Right cardiac atrium (tissue), 5 donors: Measurements from ENCODE around the gene FOCAD. TPM values are rescaled to one million over a fixed set of nuclear protein-coding genes. Genes with fewer than 3 reads are reported as not detected.

Experiments used
- ATAC-seq, 2 donors: fragments of 200-7000 bp; cut with Tn5 transposase; one replicate each; pipeline versions ENCODE4 v1.8.0 to v1.9.1; 2020; ENCODE audit warnings: moderate library complexity in 2 of 2, mild to moderate bottlenecking in 1 of 2
- DNase-seq, 3 donors: peaks; one replicate each; pipeline ENCODE4 v3.0.0-alpha.2; 2020
- H3K27ac ChIP-seq: one replicate; pipeline ENCODE4 v1.5.1; 2013; ENCODE audit warnings: mild to moderate bottlenecking, low read length, control low read depth, moderate library complexity
- H3K27me3 ChIP-seq: one replicate; pipeline ENCODE4 v1.6.1; 2013; ENCODE audit not compliant: control insufficient read depth, insufficient read depth
- H3K4me1 ChIP-seq: one replicate; pipeline ENCODE4 v1.6.1; 2013; ENCODE audit warnings: low read length; ENCODE audit not compliant: control insufficient read depth, insufficient read depth
- H3K4me3 ChIP-seq: one replicate; pipeline ENCODE4 v1.5.1; 2013; ENCODE audit warnings: low read length, control low read depth
- H3K9me3 ChIP-seq: one replicate; pipeline ENCODE4 v1.6.1; 2013; ENCODE audit warnings: low read length; ENCODE audit not compliant: control insufficient read depth
- WGBS: extraction: QIAGEN DNeasy Blood & Tissue Kit; methylation state at CpG from one replicate; pipeline ENCODE4 v1.1.7; 2013; 5-methylcytosine and 5-hydroxymethylcytosine counted together
- intact Hi-C, 4 donors: fragments of 100-400 bp; cut with DNase I; formaldehyde crosslinking; loops; one replicate each; pipeline versions ENCODE4 v1.11.0 to v1.14.0; 2022 to 2023
- long read RNA-seq, 4 donors: library from polyadenylated mRNA; unstranded; transcript quantifications; one replicate each; pipeline ENCODE4 v2.0.0, GENCODE V29; 2020 to 2021
- polyA plus RNA-seq: library from polyadenylated mRNA; stranded (reverse); fragments of 200-250 nt; gene quantifications from one replicate; pipeline ENCODE4 v1.2.3, GENCODE V29; 2013
- total RNA-seq, 4 donors: library from RNA; stranded (reverse); fragmentation: NEBNext Ultra II Directional; extraction: Animal tissue kit (Norgen Biotek cat#: 25700); gene quantifications; one replicate each; pipeline ENCODE4 v1.2.1, GENCODE V29; 2021
- donor health status: healthy with polysubstance abuse.
- donor health status: DM: no; HTN: yes; CAD: no.
- donor health status: DM: no; HTN: no; CAD: no.
- donor health status: DM: no; HTN: yes; CAD: no; lungs with severe emphysema.
- donor health status: DM: yes; HTN: yes; CAD: no.

The FOCAD gene, protein sequence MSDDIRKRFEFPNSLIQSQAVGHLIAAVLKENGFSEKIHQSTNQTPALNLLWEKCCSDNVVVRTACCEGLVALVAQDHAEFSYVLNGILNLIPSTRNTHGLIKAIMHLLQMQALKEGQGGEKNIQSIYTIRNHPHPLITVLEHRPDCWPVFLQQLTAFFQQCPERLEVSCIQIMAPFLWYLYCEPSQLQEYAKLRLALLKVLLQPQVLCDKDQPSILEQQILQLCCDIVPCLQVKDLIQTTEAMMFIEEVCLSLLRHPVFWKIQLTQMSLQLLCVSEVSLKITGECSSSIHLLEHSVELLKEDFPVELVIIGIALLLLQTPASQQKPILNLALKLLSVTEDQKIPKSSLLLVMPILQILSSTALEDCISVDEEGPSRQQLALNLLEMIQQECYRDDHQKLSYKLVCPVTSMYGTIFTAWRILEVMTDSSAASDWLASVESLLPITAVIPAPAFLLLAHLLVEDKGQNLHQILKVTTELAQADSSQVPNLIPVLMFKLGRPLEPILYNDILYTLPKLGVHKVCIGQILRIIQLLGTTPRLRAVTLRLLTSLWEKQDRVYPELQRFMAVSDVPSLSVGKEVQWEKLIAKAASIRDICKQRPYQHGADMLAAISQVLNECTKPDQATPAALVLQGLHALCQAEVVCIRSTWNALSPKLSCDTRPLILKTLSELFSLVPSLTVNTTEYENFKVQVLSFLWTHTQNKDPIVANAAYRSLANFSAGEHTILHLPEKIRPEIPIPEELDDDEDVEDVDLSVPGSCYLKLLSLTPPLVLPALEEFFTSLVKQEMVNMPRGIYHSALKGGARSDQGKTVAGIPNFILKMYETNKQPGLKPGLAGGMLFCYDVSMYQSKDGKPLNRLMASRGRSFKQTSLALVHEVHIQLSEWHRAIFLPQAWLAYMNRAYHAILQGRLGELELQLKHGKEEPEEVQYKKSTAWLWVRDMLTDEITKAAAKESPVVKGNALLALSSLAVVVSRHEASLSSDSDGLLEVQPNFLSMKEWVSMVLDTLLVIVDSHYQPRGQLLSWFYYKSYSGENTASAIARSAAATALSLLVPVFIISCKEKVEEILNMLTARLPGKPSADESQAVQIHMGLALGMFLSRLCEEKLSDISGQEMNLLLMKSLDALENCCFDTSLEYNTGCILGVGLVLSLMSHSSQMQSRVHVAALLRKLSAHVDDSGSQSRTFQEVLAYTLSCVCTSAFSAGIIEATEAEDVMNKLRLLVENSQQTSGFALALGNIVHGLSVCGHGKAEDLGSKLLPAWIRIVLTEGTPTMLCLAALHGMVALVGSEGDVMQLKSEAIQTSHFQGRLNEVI (N-terminal part only)
- total RNA-seq (10 to 100 TPM; 29.4 to 40.5 (median 37.9) TPM), polyA plus RNA-seq (9.5 TPM)
- long read RNA-seq, donor 1, full-length matches to known transcripts, result 3 of 220 reads
- long read RNA-seq, donor 1, partial matches to known transcripts, result 191 of 220 reads
- long read RNA-seq, donor 1, other reads (novel, unspliced or antisense), result 26 of 220 reads
- long read RNA-seq, donor 2, full-length matches to known transcripts, result 3 of 35 reads
- long read RNA-seq, donor 2, partial matches to known transcripts, result 22 of 35 reads
- long read RNA-seq, donor 2, other reads (novel, unspliced or antisense), result 10 of 35 reads
- long read RNA-seq, donor 3, full-length matches to known transcripts, result 12 of 467 reads
- long read RNA-seq, donor 3, partial matches to known transcripts, result 399 of 467 reads
- long read RNA-seq, donor 3, other reads (novel, unspliced or antisense), result 56 of 467 reads
- long read RNA-seq, donor 4, full-length matches to known transcripts, result 3 of 45 reads
- long read RNA-seq, donor 4, partial matches to known transcripts, result 29 of 45 reads
- long read RNA-seq, donor 4, other reads (novel, unspliced or antisense), result 13 of 45 reads

DNA sequence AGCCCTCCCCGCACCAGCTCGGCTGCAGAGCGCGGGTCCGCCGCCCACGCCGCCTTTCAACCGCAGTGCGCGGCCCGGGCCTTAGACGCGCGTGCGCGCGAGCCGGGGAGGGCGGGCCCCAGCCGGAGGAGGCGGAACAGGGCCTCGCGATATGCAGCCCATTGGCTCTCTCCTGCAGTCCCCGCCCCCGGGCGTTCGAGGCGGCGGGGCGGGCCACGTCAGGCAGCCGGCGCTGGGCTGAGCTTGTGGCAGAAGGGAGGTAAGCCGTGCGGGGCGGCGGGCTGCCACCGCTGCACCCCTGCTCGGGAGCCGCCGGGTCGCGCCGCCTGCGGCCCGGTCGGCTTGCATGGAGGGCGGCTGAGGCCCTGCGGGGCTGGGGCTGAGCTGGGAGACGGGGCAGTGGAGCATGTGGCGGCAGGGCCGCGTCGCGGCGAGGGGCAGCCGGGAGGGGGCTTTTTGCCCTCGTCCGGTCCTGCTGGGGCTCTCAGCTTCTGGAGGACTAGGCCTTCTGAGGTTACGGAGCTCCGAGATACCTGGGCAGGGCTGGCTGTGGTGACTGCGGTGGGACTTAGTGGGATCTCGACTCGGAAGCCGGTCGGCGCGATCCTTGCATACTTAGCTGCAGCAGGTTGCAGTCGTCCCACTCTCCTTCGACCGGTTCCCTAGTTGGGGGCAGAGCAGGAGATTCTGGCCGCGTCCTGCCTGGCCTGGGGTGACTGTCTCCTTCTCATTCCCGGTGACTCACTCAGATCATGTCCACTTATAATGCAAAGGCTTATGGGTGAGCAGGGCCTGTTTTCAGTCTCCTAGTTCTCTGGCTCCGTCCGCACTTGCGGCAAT is at the start of gene FOCAD:
TSS of gene FOCAD (plus strand) at position 225 of the 840 bp plus-strand sequence. CDS start 31,095 bp downstream, outside the sequence.
- no peaks in the 10 kb centered on the region for H3K27me3 ChIP-seq
- intact Hi-C loops, result loop anchor here in 2 of 4 donors (5.0 to 10.0 kb wide), 2 partner anchors 57 to 59 kb away; partner anchors contain the start of gene MLLT3 (in 1 of the 2)
- peak within 1 kb of the TSS; percentile 98 for H3K27ac ChIP-seq
- peak; percentile 97 to 98 (median 98) for DNase-seq
- under 1% methylated on average over 78 of the region's 78 CpGs for WGBS
- H3K4me3 ChIP-seq, result peak within 1 kb of the TSS; percentile 92
- no peaks in the 10 kb centered on the region for H3K9me3 ChIP-seq
- peaks cover 5% of the 10 kb centered on the region for H3K4me1 ChIP-seq
- peak; percentile 100 for ATAC-seq

DNA sequence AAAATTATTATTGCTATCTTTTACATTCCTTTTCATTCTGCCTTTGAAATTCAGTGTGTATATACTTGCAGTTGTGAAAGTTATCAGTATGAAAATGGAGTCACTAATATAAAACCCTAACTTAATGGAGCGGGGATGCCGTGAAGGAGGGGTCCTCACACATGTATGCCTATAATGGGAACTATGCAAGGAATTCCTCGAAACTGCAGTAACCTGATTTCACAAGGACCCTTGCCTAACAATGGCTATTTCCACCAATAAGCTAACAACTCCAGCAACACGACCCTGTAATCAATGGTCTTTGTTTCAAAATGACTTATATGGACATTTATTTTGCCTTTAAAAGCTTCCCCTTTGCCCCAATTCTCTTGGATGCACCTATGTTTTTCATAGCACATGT is 49.2 kb upstream of the FOCAD start:
- intact Hi-C loops, result no loop called here
- no peak for ATAC-seq
- Histone ChIP-seq H3K27ac (no peak overlapping the region), H3K4me1 (no peaks in the 10 kb centered on the region), H3K9me3 (no peaks in the 10 kb centered on the region), H3K4me3 (no peak overlapping the region), H3K27me3 (no peaks in the 10 kb centered on the region)
- no peak for DNase-seq
- WGBS, result 75% methylated on average over 4 of the region's 4 CpGs

DNA sequence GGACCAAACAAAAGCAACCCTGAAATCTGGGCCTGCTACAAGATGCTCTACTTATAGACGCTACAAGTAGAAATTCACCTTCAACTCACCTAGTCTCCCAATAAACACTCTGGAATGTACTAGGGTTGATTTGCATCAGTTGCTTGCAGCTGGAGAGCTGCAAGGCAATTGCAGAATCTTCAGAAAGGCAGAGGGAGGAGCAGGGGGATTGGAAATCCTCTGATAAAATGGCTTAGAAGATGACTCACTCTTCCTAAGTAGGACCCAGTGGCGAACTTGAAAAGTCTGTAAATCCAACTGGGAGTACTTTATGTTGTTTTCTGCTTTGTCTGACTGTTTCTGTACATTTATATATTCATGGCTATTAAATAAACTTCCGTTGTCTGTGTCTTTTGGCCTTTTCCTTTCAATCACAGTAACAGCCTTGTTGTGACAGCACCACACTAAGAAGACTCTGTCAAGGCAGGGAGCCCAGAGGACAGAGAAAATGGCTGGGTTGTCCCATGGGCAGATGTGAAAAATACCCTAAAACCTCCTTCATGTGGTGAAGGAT is 47.1 kb upstream of the FOCAD start:
- Histone ChIP-seq H3K4me1 (no peaks in the 10 kb centered on the region), H3K27ac (no peak overlapping the region), H3K9me3 (no peaks in the 10 kb centered on the region), H3K27me3 (no peaks in the 10 kb centered on the region), H3K4me3 (no peak overlapping the region)
- ATAC-seq, result no peak
- DNase-seq, result no peak
- 77% methylated on average over 3 of the region's 3 CpGs for WGBS
- intact Hi-C loops, result no loop called here

DNA sequence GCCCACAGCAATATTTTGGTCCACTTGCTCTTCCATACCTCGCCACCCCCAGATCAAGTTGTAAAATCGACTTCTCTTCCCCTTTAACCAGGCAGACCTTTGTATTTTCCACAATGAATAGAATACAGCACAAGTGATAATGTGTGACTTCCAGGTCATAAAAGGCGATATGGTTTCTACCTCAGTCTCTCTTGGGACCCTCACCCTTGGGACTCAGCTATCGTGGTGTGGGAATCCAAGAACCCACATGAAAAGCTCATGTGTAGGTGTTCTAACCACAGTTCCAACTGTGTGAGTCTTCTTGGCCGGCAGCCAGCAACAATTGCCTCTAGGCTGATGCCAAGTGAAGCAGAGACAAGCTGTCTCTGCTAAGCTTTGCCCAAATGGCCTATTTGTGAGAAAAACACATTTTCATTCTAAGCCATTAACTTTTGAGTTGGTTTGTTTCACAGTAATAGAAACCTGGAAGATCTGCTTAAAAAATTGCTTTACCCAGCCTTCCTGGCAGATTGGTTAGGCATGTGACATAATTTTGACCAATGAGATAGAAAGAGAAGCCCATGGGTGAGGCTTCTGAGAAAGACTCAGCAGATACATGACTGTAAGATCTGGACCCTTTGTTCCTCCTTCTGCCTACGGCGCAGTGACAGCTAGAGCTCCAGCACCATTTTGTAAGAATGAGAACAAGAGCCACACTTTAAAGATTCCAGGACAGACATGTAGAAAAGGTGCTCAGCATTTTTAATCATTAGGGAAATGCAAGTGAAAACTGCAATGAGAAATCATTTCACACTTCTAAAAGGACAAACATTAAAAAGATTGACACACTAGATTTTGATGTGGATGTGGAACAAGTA is 43.5 kb upstream of the FOCAD start:
- DNase-seq (peak; percentile 51 to 87 (median 75)), ATAC-seq (peak in 1 of 2 donors; percentile 50)
- Histone ChIP-seq H3K4me1 (no peaks in the 10 kb centered on the region), H3K27me3 (no peaks in the 10 kb centered on the region), H3K9me3 (no peaks in the 10 kb centered on the region), H3K27ac (no peak overlapping the region), H3K4me3 (no peak overlapping the region)
- 72% methylated on average over 7 of the region's 7 CpGs for WGBS
- intact Hi-C loops, result no loop called here

DNA sequence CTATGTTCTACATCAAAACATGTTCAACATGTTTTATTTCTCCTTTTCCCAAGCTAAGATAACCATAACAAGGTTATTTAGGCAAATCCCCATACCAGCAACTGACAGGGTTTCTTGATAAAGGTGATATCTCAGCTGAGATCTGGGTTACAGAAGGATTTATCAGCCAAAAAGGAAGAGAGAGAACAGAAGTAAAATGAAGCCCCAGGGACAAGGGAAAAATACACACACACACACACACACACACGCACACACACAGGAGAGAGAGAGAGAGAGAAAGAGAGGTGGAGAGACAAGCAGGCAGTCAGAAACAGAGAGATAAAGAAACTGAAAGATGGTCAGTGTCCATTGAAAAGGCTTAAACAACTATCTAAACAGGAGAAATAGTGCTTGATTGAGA is 42.0 kb upstream of the FOCAD start:
- no peaks in the 10 kb centered on the region for H3K9me3 ChIP-seq
- intact Hi-C loops, result no loop called here
- WGBS, result 69% methylated on average over 1 of the region's 1 CpG

DNA sequence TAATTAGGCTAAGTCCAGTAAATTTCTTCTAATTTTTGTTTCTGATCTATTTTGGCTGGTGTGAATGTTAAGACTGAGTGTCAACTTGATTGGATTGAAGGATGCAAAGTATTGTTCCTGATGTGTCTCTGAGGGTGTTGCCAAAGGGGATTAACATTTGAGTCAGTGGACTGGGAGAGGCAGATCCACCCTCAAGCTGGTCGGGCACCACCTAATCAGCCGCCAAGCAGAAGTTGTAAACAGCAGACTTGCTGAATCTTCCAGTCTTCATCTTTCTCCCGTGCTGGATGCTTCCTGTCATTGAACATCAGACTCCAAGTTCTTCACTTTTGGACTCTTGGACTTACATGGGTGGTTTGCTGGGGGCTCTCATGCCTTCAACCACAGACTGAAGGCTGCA is 40.4 kb upstream of the FOCAD start:
- ATAC-seq (no peak), DNase-seq (no peak)
- Histone ChIP-seq H3K27ac (no peak overlapping the region), H3K4me3 (no peak overlapping the region), H3K27me3 (no peaks in the 10 kb centered on the region), H3K4me1 (no peaks in the 10 kb centered on the region), H3K9me3 (no peaks in the 10 kb centered on the region)
- WGBS, result 73% methylated on average over 3 of the region's 3 CpGs
- intact Hi-C loops, result no loop called here

More for the DNA sequence above, 42.0 kb upstream of the FOCAD start:
- no peak for ATAC-seq
- no peak for DNase-seq
- H3K4me3 ChIP-seq, result no peak overlapping the region
- no peaks in the 10 kb centered on the region for H3K27me3 ChIP-seq
- no peaks in the 10 kb centered on the region for H3K4me1 ChIP-seq
- no peak overlapping the region for H3K27ac ChIP-seq

DNA sequence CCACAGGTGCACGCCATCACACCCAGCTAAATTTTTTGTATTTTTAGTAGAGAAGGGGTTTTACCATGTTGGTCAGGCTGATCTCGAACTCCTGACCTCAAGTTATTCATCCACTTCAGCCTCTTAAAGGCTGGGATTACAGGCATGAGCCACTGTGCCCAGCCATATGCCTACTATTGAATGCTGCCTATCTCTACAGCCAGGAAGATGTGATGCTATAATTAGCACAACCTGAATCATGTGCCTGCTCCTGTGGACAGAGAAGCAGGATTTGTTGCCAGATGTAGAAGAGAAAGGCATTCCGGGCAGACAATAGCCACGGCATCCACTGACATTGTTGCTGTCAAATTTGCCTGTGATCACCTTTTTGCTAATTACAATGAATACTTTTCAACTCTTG is 37.4 kb upstream of the FOCAD start:
- Histone ChIP-seq H3K9me3 (no peaks in the 10 kb centered on the region), H3K27me3 (no peaks in the 10 kb centered on the region), H3K4me1 (no peaks in the 10 kb centered on the region), H3K4me3 (no peak overlapping the region), H3K27ac (no peak overlapping the region)
- DNase-seq, result no peak
- ATAC-seq, result peak; percentile 48 to 74
- WGBS, result 67% methylated on average over 4 of the region's 4 CpGs
- intact Hi-C loops, result no loop called here

DNA sequence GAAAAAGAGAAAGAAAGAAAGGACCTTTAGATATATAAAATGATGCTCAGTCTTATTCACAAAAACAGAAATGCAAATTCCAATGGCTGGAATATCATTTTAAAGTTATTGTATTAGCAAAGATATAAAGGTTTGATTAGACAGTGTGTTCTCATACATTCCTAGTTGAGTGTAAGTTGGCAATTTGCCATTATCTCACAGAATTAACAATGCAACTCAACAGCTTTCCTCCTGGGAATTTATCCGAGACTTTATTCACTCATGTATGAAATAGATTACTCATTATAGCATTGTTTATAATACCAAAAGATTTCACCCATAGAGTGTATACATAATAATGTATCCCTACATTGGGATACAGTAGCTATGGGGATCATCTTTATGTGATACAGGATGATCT is 34.7 kb upstream of the FOCAD start:
- no peaks in the 10 kb centered on the region for H3K27me3 ChIP-seq
- no peak overlapping the region for H3K27ac ChIP-seq
- no peaks in the 10 kb centered on the region for H3K9me3 ChIP-seq
- no peak for DNase-seq
- 30% methylated on average over 1 of the region's 1 CpG for WGBS
- intact Hi-C loops, result no loop called here
- H3K4me1 ChIP-seq, result no peaks in the 10 kb centered on the region
- no peak overlapping the region for H3K4me3 ChIP-seq
- ATAC-seq, result no peak
